Cardiac fibroblast (primary cell): ENCODE data around the gene CCDC137.
"Not testable (repeated sequence)": the region's sequence is repeated elsewhere in the genome, so short reads cannot be mapped to it uniquely, and the experiment has no call there.

ENCODE experiments used
- DNase-seq, 2 donors: peaks; one replicate each; pipeline versions ENCODE4 v3.0.0 to v3.0.0-alpha.2; 2010; ENCODE audit warnings: low read depth in 2 of 2
- H3K4me3 ChIP-seq, 2 donors: replicated peaks in 1 of 2; 1 replicate in 1 of 2; 2 replicates in 1 of 2; pipeline ENCODE4 v1.5.1; 2011; ENCODE audit warnings: low read depth in 2 of 2, low read length in 2 of 2, mild to moderate bottlenecking in 2 of 2, moderate library complexity in 1 of 2
- CTCF ChIP-seq: IDR thresholded peaks from one replicate; pipeline ENCODE4 v1.5.1; 2011; ENCODE audit warnings: low read depth, mild to moderate bottlenecking, low read length, inconsistent platforms

The CCDC137 gene

GRCh38 chr17:81666342-81667191 lies at the start of gene CCDC137, which contains the start of gene OXLD1:
Gene CCDC137 (plus strand): TSS chr17:81666737. CDS start chr17:81666767, 30 bp downstream.
Gene OXLD1 (minus strand): TSS chr17:81666605. CDS start chr17:81666577, 28 bp downstream.
- no peak for TF ChIP-seq CTCF
- peak within 1 kb of the TSS; percentile 92 to 94 for H3K4me3 ChIP-seq
- peak; percentile 96 to 98 for DNase-seq

- no peak for TF ChIP-seq CTCF
- H3K4me3 ChIP-seq, result no peak overlapping the region
- DNase-seq, result no peak
Observed at GRCh38 chr17:81616877-81617276, 49.7 kb upstream of the CCDC137 start.

- DNase-seq, H3K4me3 ChIP-seq: not testable (repeated sequence)
Observed at GRCh38 chr17:81618307-81618706, 48.2 kb upstream of the CCDC137 start.

- TF ChIP-seq CTCF, result no peak
- peak in 1 of 2 donors; percentile 5 for DNase-seq
- H3K4me3 ChIP-seq, result no peak overlapping the region
Observed at GRCh38 chr17:81621494-81622130, 44.9 kb upstream of the CCDC137 start.

- no peak for TF ChIP-seq CTCF
- H3K4me3 ChIP-seq, result no peak overlapping the region
- no peak for DNase-seq
Observed at GRCh38 chr17:81630274-81630673, 36.3 kb upstream of the CCDC137 start.

- no peak overlapping the region for H3K4me3 ChIP-seq
- DNase-seq, result no peak
- no peak for TF ChIP-seq CTCF
Observed at GRCh38 chr17:81631482-81631881, 35.1 kb upstream of the CCDC137 start.

- H3K4me3 ChIP-seq, result peak overlapping the region in 1 of 2 donors; percentile 91
- TF ChIP-seq CTCF, result no peak
Observed at GRCh38 chr17:81635431-81635830, 31.1 kb upstream of the CCDC137 start.

More at GRCh38 chr17:81635431-81635830, 31.1 kb upstream of the CCDC137 start:
- DNase-seq, result no peak
